HFF-Myc (cell line): ENCODE data around the gene NELL2.

ENCODE experiments used
- DNase-seq: peaks from one replicate; pipeline ENCODE4 v3.0.0-alpha.2; 2011; ENCODE audit warnings: low read depth; ENCODE audit errors: extremely low read depth
- H3K4me3 ChIP-seq: replicated peaks from 2 replicates; pipeline ENCODE4 v1.5.1; 2011; ENCODE audit warnings: low read depth, mild to moderate bottlenecking, control low read depth, low read length
- CTCF ChIP-seq: IDR thresholded peaks from 2 replicates; pipeline ENCODE4 v1.5.1; 2012; ENCODE audit warnings: mild to moderate bottlenecking, low read depth, low read length, control low read depth; ENCODE audit errors: missing control alignments

The NELL2 gene

GRCh38 chr12:44574586-44574985 lies 301.5 kb downstream of the NELL2 start:
- no peak for DNase-seq
- H3K4me3 ChIP-seq: no peak overlapping the region
- TF ChIP-seq CTCF: no peak

- no peak for TF ChIP-seq CTCF
- no peak for DNase-seq
- no peak overlapping the region for H3K4me3 ChIP-seq
Observed at GRCh38 chr12:44573723-44574122, 302.4 kb downstream of the NELL2 start.

GRCh38 chr12:44571006-44571550 lies 305.0 kb downstream of the NELL2 start:
- no peak overlapping the region for H3K4me3 ChIP-seq
- DNase-seq: no peak
- no peak for TF ChIP-seq CTCF

GRCh38 chr12:44570036-44570583 lies 306.0 kb downstream of the NELL2 start:
- no peak for DNase-seq
- no peak for TF ChIP-seq CTCF
- H3K4me3 ChIP-seq: no peak overlapping the region

- DNase-seq: no peak
- H3K4me3 ChIP-seq: no peak overlapping the region
- TF ChIP-seq CTCF: no peak
Observed at GRCh38 chr12:44565163-44565562, 311.0 kb downstream of the NELL2 start.

- DNase-seq: no peak
- no peak for TF ChIP-seq CTCF
- H3K4me3 ChIP-seq: no peak overlapping the region
Observed at GRCh38 chr12:44563486-44563885, 312.6 kb downstream of the NELL2 start.
